GM23338 (cell line): ENCODE measurements around the gene CCDC175. TPM values are rescaled to one million over a fixed set of nuclear protein-coding genes. Genes with fewer than 3 reads are reported as not detected.

Source experiments
- ATAC-seq: fragments of 200-7000 bp; cut with Tn5 transposase; 3 replicates; pipeline ENCODE4 v1.9.1; 2020
- DNase-seq: peaks from one replicate; pipeline ENCODE4 v3.0.0-alpha.2; 2015; ENCODE audit warnings: low spot score
- H2AFZ ChIP-seq: fragments of 200-600 bp; sonication (generic); 2 replicates; pipeline ENCODE4 v1.8.0; 2016; ENCODE audit warnings: antibody characterized with exemption, mild to moderate bottlenecking, moderate library complexity
- H3F3A ChIP-seq: fragments of 200-600 bp; sonication (generic); replicated peaks from 2 replicates; pipeline ENCODE4 v1.8.0; 2017; ENCODE audit warnings: antibody characterized with exemption, mixed run types, low read depth
- H3K27ac ChIP-seq: fragments of 200-600 bp; sonication (generic); 2 replicates; pipeline ENCODE4 v1.6.1; 2016; ENCODE audit warnings: low read depth
- H3K27me3 ChIP-seq: fragments of 200-600 bp; sonication (generic); 2 replicates; pipeline ENCODE4 v1.8.0; 2016; ENCODE audit warnings: mild to moderate bottlenecking, mixed run types, moderate library complexity; ENCODE audit not compliant: insufficient read depth
- H3K36me3 ChIP-seq: fragments of 200-600 bp; sonication (generic); 2 replicates; pipeline ENCODE4 v1.8.0; 2016; ENCODE audit warnings: mild to moderate bottlenecking; ENCODE audit not compliant: insufficient read depth
- H3K4me1 ChIP-seq: fragments of 200-600 bp; sonication (generic); 2 replicates; pipeline ENCODE4 v1.8.0; 2016; ENCODE audit warnings: mild to moderate bottlenecking, moderate library complexity; ENCODE audit not compliant: insufficient read depth
- H3K4me2 ChIP-seq: fragments of 200-600 bp; sonication (generic); 2 replicates; pipeline ENCODE4 v1.7.1; 2017; ENCODE audit warnings: mixed run types
- H3K4me3 ChIP-seq: fragments of 200-600 bp; sonication (generic); 2 replicates; pipeline ENCODE4 v1.6.1; 2016; ENCODE audit warnings: mixed run types
- H3K79me2 ChIP-seq: fragments of 200-600 bp; sonication (generic); replicated peaks from 2 replicates; pipeline ENCODE4 v1.8.0; 2017; ENCODE audit warnings: mild to moderate bottlenecking; ENCODE audit not compliant: insufficient read depth
- H3K9me2 ChIP-seq: fragments of 200-600 bp; sonication (generic); 2 replicates; pipeline ENCODE4 v1.8.0; 2017; ENCODE audit not compliant: insufficient read depth
- H4K20me1 ChIP-seq: fragments of 200-600 bp; sonication (generic); replicated peaks from 2 replicates; pipeline ENCODE4 v1.8.0; 2017; ENCODE audit warnings: mild to moderate bottlenecking; ENCODE audit not compliant: insufficient read depth
- H3K27ac Mint-ChIP-seq: 2 replicates; pipeline ENCODE4 v1.8.0; 2020; ENCODE audit warnings: inconsistent platforms, mild to moderate bottlenecking, moderate library complexity, mixed read lengths
- H3K27me3 Mint-ChIP-seq: 3 replicates; pipeline ENCODE4 v1.8.0; 2022; ENCODE audit warnings: low read depth, mild to moderate bottlenecking, moderate library complexity, mixed read lengths, inconsistent platforms; ENCODE audit not compliant: insufficient read depth, poor library complexity
- H3K36me3 Mint-ChIP-seq: 3 replicates; pipeline ENCODE4 v1.8.0; 2021; ENCODE audit warnings: low read depth, mild to moderate bottlenecking, inconsistent platforms, moderate library complexity, mixed read lengths
- H3K4me1 Mint-ChIP-seq: 3 replicates; pipeline ENCODE4 v1.8.0; 2020; ENCODE audit warnings: mild to moderate bottlenecking, inconsistent platforms, mixed read lengths
- H3K4me3 Mint-ChIP-seq: 3 replicates; pipeline ENCODE4 v1.8.0; 2021; ENCODE audit warnings: moderate library complexity, mild to moderate bottlenecking, inconsistent platforms, mixed read lengths
- H3K9me3 Mint-ChIP-seq: 3 replicates; pipeline ENCODE4 v1.8.0; 2020; ENCODE audit warnings: moderate library complexity, mild to moderate bottlenecking, inconsistent platforms, mixed read lengths
- CREB1 ChIP-seq: fragments of 250-450 bp; sonication (Bioruptor Pico); IDR thresholded peaks from 2 replicates; pipeline ENCODE4 v1.5.0; 2020; ENCODE audit warnings: low read depth, mild to moderate bottlenecking, moderate library complexity
- CTCF ChIP-seq, 2 experiments: fragments of 200-600 bp in 1 of 2; sonication (generic) in 1 of 2; conservative IDR thresholded peaks; 2 replicates each; pipeline versions ENCODE4 v1.5.1 to v1.6.1; 2016 to 2017; ENCODE audit warnings: antibody characterized with exemption in 2 of 2, low read depth in 2 of 2, mild to moderate bottlenecking in 2 of 2, moderate library complexity in 1 of 2
- EZH2 ChIP-seq: fragments of 200-600 bp; sonication (generic); IDR thresholded peaks from one replicate; pipeline ENCODE4 v1.8.0; 2017; ENCODE audit warnings: antibody characterized with exemption, mild to moderate bottlenecking, low read depth; ENCODE audit not compliant: unreplicated experiment
- EZH2phosphoT487 ChIP-seq: fragments of 200-600 bp; sonication (generic); IDR thresholded peaks from one replicate; pipeline ENCODE4 v1.8.1; 2018; ENCODE audit warnings: antibody characterized with exemption; ENCODE audit not compliant: unreplicated experiment
- JUNB ChIP-seq: IDR thresholded peaks from one replicate; pipeline ENCODE4 v1.6.1; 2016; ENCODE audit warnings: antibody characterized with exemption; ENCODE audit not compliant: unreplicated experiment
- NANOG ChIP-seq: IDR thresholded peaks from 2 replicates; pipeline ENCODE4 v1.6.1; 2016; ENCODE audit warnings: antibody characterized with exemption, borderline replicate concordance
- ZNF114 ChIP-seq: fragments of 250-450 bp; sonication (Bioruptor Pico); IDR thresholded peaks from 2 replicates; pipeline ENCODE4 v1.5.0; 2020; ENCODE audit warnings: mild to moderate bottlenecking, moderate library complexity
- ZNF331 ChIP-seq: fragments of 250-450 bp; sonication (Bioruptor Pico); IDR thresholded peaks from 2 replicates; pipeline ENCODE4 v1.5.0; 2020; ENCODE audit warnings: low read depth, mild to moderate bottlenecking, moderate library complexity
- ZNF462 ChIP-seq: fragments of 250-450 bp; sonication (Bioruptor Pico); IDR thresholded peaks from 2 replicates; pipeline ENCODE4 v1.5.0; 2020; ENCODE audit warnings: mild to moderate bottlenecking, moderate library complexity
- polyA plus RNA-seq: library from polyadenylated mRNA; unstranded; fragments of >200 nt; fragmentation: Nextera tagmentation; extraction: Ambion mirVana; gene quantifications from 2 replicates; pipeline ENCODE4 v1.2.1, GENCODE V29; 2016
- total RNA-seq: library from RNA; depleted of rRNA; stranded (reverse); fragments of >200 nt; shearing (Covaris generic); gene quantifications from 2 replicates; pipeline ENCODE4 v1.2.3, GENCODE V29; 2014
- TF ChIP-seq, protein P1 (sequence below): IDR thresholded peaks from one replicate; pipeline ENCODE4 v1.6.1; 2018; ENCODE audit warnings: antibody characterized with exemption; ENCODE audit not compliant: unreplicated experiment

The CCDC175 gene
- total and polyA plus RNA-seq, 2 experiments from 2014 or later: 0.50 TPM; not detected in 1

DNA sequence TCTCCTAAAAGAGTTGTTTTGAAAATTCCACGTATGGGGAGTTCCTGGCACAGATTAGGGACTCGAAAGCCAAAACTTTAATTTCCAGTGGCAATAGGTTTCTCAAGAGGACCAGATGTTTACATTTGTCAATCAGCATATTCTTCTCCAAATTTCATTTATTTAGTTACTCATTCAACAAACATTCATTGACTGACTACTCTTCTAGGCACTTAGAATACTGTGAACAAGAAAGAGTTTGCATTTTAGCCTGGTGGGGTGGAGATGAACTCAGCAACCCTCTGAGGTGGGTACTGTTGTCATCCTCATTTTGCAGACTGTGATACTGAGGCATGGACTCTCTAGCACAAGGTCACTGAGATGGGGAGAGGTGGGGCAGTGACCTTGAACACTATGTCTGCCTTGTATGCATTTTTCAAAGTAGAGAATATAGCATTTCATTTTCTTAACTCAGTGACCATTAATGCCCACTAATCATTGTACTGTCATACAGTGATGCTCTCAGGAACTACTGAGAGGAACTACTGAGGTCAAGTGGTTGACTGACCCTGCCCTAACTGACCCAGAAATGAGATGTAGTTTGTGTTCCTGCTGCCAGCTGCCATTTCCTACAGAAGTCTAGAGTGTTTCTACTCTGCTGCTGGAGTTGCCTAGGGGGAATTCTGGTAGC lies 94.6 kb downstream of the CCDC175 start:
- no peaks in the 10 kb centered on the region for H3K9me3 Mint-ChIP-seq
- H3K27me3 Mint-ChIP-seq: peaks cover 2% of the 10 kb centered on the region
- no peaks in the 10 kb centered on the region for H3F3A ChIP-seq
- peak overlapping the region; percentile 98 for H3K4me3 Mint-ChIP-seq
- ATAC-seq (no peak), DNase-seq (no peak)
- no peaks in the 10 kb centered on the region; the same call in 1 of the 2 replicates for H3K27me3 ChIP-seq
- H3K4me1 ChIP-seq: peaks cover 9% of the 10 kb centered on the region
- H3K36me3 ChIP-seq: 0 out of 2 replicates have a peak, but pooled peaks cover 2% of the 10 kb centered on the region
- peaks cover 12% of the 10 kb centered on the region for H4K20me1 ChIP-seq
- H3K9me2 ChIP-seq: no peaks in the 10 kb centered on the region
- no peak overlapping the region for H3K27ac ChIP-seq
- peaks cover 51% of the 10 kb centered on the region for H3K79me2 ChIP-seq
- H3K4me1 Mint-ChIP-seq: peaks cover 21% of the 10 kb centered on the region
- TF ChIP-seq, protein P1, sequence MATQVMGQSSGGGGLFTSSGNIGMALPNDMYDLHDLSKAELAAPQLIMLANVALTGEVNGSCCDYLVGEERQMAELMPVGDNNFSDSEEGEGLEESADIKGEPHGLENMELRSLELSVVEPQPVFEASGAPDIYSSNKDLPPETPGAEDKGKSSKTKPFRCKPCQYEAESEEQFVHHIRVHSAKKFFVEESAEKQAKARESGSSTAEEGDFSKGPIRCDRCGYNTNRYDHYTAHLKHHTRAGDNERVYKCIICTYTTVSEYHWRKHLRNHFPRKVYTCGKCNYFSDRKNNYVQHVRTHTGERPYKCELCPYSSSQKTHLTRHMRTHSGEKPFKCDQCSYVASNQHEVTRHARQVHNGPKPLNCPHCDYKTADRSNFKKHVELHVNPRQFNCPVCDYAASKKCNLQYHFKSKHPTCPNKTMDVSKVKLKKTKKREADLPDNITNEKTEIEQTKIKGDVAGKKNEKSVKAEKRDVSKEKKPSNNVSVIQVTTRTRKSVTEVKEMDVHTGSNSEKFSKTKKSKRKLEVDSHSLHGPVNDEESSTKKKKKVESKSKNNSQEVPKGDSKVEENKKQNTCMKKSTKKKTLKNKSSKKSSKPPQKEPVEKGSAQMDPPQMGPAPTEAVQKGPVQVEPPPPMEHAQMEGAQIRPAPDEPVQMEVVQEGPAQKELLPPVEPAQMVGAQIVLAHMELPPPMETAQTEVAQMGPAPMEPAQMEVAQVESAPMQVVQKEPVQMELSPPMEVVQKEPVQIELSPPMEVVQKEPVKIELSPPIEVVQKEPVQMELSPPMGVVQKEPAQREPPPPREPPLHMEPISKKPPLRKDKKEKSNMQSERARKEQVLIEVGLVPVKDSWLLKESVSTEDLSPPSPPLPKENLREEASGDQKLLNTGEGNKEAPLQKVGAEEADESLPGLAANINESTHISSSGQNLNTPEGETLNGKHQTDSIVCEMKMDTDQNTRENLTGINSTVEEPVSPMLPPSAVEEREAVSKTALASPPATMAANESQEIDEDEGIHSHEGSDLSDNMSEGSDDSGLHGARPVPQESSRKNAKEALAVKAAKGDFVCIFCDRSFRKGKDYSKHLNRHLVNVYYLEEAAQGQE: no peak
- no peak for TF ChIP-seq ZNF331 (CRISPR knock-in tag)
- TF ChIP-seq CTCF (conservative IDR thresholded peaks at IDR 0.05; ENCODE audit: low read depth in 2 of 2): no peak
- TF ChIP-seq ZNF114 (CRISPR knock-in tag): no peak
- no peak for TF ChIP-seq EZH2
- TF ChIP-seq JUNB: no peak
- TF ChIP-seq ZNF462: no peak
- no peak for TF ChIP-seq NANOG
- TF ChIP-seq EZH2phosphoT487: no peak
- no peak for TF ChIP-seq CREB1 (CRISPR knock-in tag)
- peak overlapping the region; percentile 75 for H3K4me2 ChIP-seq
- no peak overlapping the region for H2AFZ ChIP-seq
- peak overlapping the region; percentile 80 for H3K4me3 ChIP-seq
- H3K27ac Mint-ChIP-seq: no peak overlapping the region
- peaks cover 12% of the 10 kb centered on the region for H3K36me3 Mint-ChIP-seq
